DOHH2 (cell line): Measurements from ENCODE around the gene CRABP1.

Experiments
- CTCF ChIP-seq: fragments of 200-600 bp; sonication (generic); IDR thresholded peaks from one replicate; pipeline ENCODE4 v1.5.1; 2014; ENCODE audit warnings: antibody characterized with exemption, mild to moderate bottlenecking, low read depth, low read length; ENCODE audit not compliant: poor library complexity, severe bottlenecking
- EZH2phosphoT487 ChIP-seq: fragments of 200-600 bp; sonication (generic); IDR thresholded peaks from 2 replicates; pipeline ENCODE4 v1.6.1; 2017; ENCODE audit warnings: borderline replicate concordance, mild to moderate bottlenecking, antibody characterized with exemption, low read length, moderate library complexity, mixed read lengths

- no peak for TF ChIP-seq CTCF
- TF ChIP-seq EZH2phosphoT487, result no peak
Measured at GRCh38 chr15:78359041-78359808, 19.1 kb downstream of the CRABP1 start.
